HepG2 (cell line): ENCODE measurements around the gene RARA. TPM values are rescaled to one million over a fixed set of nuclear protein-coding genes. Genes with fewer than 3 reads are reported as not detected.

Source experiments
- ARID4A ChIP-seq: sonication (generic); formaldehyde crosslinking; IDR thresholded peaks from 2 replicates; pipeline ENCODE4 v1.5.0; 2020; ENCODE audit warnings: mild to moderate bottlenecking, missing genetic modification reagents, borderline replicate concordance
- ERF ChIP-seq: IDR thresholded peaks from 2 replicates; pipeline ENCODE4 v1.6.1; 2018; ENCODE audit warnings: missing biosample characterization, missing genetic modification reagents
- ETV5 ChIP-seq: IDR thresholded peaks from 2 replicates; pipeline ENCODE4 v1.6.1; 2018; ENCODE audit warnings: missing biosample characterization, missing genetic modification reagents, inconsistent platforms, borderline replicate concordance
- FOXO4 ChIP-seq: sonication (generic); formaldehyde crosslinking; conservative IDR thresholded peaks from 2 replicates; pipeline ENCODE4 v1.8.1; 2023; ENCODE audit warnings: missing genetic modification reagents
- GABPA ChIP-seq, 2 experiments: IDR thresholded peaks; 2 replicates each; pipeline ENCODE4 v1.6.1; 2011 to 2016; ENCODE audit warnings: low read depth in 2 of 2, low read length in 1 of 2, missing biosample characterization in 1 of 2, missing genetic modification characterization in 1 of 2
- GABPB1 ChIP-seq: IDR thresholded peaks from 2 replicates; pipeline ENCODE4 v1.6.1; 2016; ENCODE audit warnings: mild to moderate bottlenecking, missing genetic modification reagents, moderate library complexity, missing compliant biosample characterization
- GPN1 ChIP-seq: sonication (generic); formaldehyde crosslinking; IDR thresholded peaks from 2 replicates; pipeline ENCODE4 v1.5.1; 2020; ENCODE audit warnings: missing genetic modification reagents, borderline replicate concordance
- KDM5B ChIP-seq: sonication (generic); formaldehyde crosslinking; IDR thresholded peaks from 2 replicates; pipeline ENCODE4 v1.4.0; 2020; ENCODE audit warnings: missing genetic modification reagents, mild to moderate bottlenecking, borderline replicate concordance
- PPARG ChIP-seq: conservative IDR thresholded peaks from 2 replicates; pipeline ENCODE4 v1.6.1; 2016; ENCODE audit warnings: missing biosample characterization, missing genetic modification reagents
- SMAD9 ChIP-seq: sonication (generic); formaldehyde crosslinking; IDR thresholded peaks from 2 replicates; pipeline ENCODE4 v1.5.1; 2020; ENCODE audit warnings: mild to moderate bottlenecking, missing genetic modification reagents
- ZBTB1 ChIP-seq: sonication (generic); formaldehyde crosslinking; IDR thresholded peaks from 2 replicates; pipeline ENCODE4 v1.4.0; 2020; ENCODE audit warnings: missing genetic modification reagents, borderline replicate concordance
- ZBTB43 ChIP-seq: sonication (generic); formaldehyde crosslinking; conservative IDR thresholded peaks from 2 replicates; pipeline ENCODE4 v1.4.0; 2020; ENCODE audit warnings: missing genetic modification reagents
- ZFP91 ChIP-seq: sonication (generic); formaldehyde crosslinking; IDR thresholded peaks from 2 replicates; pipeline ENCODE4 v1.9.0; 2022; ENCODE audit warnings: missing genetic modification reagents, mild to moderate bottlenecking, borderline replicate concordance
- ZNF333 ChIP-seq: sonication (generic); formaldehyde crosslinking; IDR thresholded peaks from 2 replicates; pipeline ENCODE4 v1.4.0; 2020; ENCODE audit warnings: mild to moderate bottlenecking, missing genetic modification reagents, borderline replicate concordance
- ZNF460 ChIP-seq: sonication (generic); formaldehyde crosslinking; IDR thresholded peaks from 2 replicates; pipeline ENCODE4 v1.5.1; 2020; ENCODE audit warnings: missing genetic modification reagents, mild to moderate bottlenecking, borderline replicate concordance
- ZNF570 ChIP-seq: sonication (generic); formaldehyde crosslinking; IDR thresholded peaks from 2 replicates; pipeline ENCODE4 v1.4.0; 2020; ENCODE audit warnings: mild to moderate bottlenecking, missing genetic modification reagents, borderline replicate concordance
- ZNF652 ChIP-seq: IDR thresholded peaks from 2 replicates; pipeline ENCODE4 v1.6.1; 2016; ENCODE audit warnings: low read depth, borderline replicate concordance
- ZNF672 ChIP-seq: sonication (generic); formaldehyde crosslinking; IDR thresholded peaks from 2 replicates; pipeline ENCODE4 v1.8.1; 2022; ENCODE audit warnings: missing genetic modification reagents
- ZNF749 ChIP-seq: sonication (generic); formaldehyde crosslinking; IDR thresholded peaks from 2 replicates; pipeline ENCODE4 v1.8.0; 2022; ENCODE audit warnings: mild to moderate bottlenecking, missing genetic modification reagents, moderate library complexity, borderline replicate concordance
- polyA plus RNA-seq, 8 experiments: library from polyadenylated mRNA; depleted of rRNA in 3 of 8; stranded (reverse) in 7 of 8; unstranded in 1 of 8; fragments of >200 nt; fragmentation: Illumina TruSeq in 4 of 8; extraction: Trizol in 4 of 8; gene quantifications; 2 replicates each; pipeline versions ENCODE4 v1.2.1 to v1.2.3, GENCODE V29; 2011 to 2016; ENCODE audit warnings: low read depth in 4 of 8, missing spikeins in 1 of 8, mixed read lengths in 1 of 8; ENCODE audit not compliant: insufficient read depth in 1 of 8
- total RNA-seq, 5 experiments: library from RNA; depleted of rRNA; stranded (reverse); fragments of >200 nt; fragmentation: Illumina TruSeq; extraction: Trizol; gene quantifications; 2 replicates each; pipeline ENCODE4 v1.2.3, GENCODE V29; 2016; ENCODE audit warnings: low read depth in 1 of 5

RARA gene
- total and polyA plus RNA-seq, 2 of the 13 experiments (the other 11 are each of a cell fraction or from before 2014, with no cell fraction given), result 6.4 to 8.6 TPM

GRCh38 chr17:40347319-40348135 lies 38.5 kb downstream of the RARA start (continued):
- TF ChIP-seq ZBTB1 (no peak), ZFP91 (CRISPR knock-in tag) (peak; percentile 44; the same call in 1 of the 2 replicates), SMAD9 (CRISPR knock-in tag) (no peak), ZNF652 (CRISPR knock-in tag) (peak; percentile 93), ZNF460 (CRISPR knock-in tag) (no peak), ZNF749 (CRISPR knock-in tag) (no peak), ETV5 (peak; percentile 42; the same call in 1 of the 2 replicates), GABPA (IDR thresholded peaks at IDR 0.05; ENCODE audit: low read depth, low read length) (no peak), GABPA (CRISPR knock-in tag; IDR thresholded peaks at IDR 0.05; ENCODE audit: low read depth) (peak; percentile 76), ZBTB43 (CRISPR knock-in tag) (no peak), ZNF672 (CRISPR knock-in tag) (no peak; the same call in 1 of the 2 replicates), ZNF333 (no peak), FOXO4 (no peak), GPN1 (CRISPR knock-in tag) (no peak), PPARG (no peak), ARID4A (CRISPR knock-in tag) (0 out of 2 replicates have a peak, but pooled peaks have one; percentile 32), ZNF570 (CRISPR knock-in tag) (no peak), KDM5B (CRISPR knock-in tag) (0 out of 2 replicates have a peak, but pooled peaks have one; percentile 21), GABPB1 (peak; percentile 24; the same call in 1 of the 2 replicates), ERF (CRISPR knock-in tag) (no peak)
